ENCODE measurements around the gene ALK.

ALK gene

DNA sequence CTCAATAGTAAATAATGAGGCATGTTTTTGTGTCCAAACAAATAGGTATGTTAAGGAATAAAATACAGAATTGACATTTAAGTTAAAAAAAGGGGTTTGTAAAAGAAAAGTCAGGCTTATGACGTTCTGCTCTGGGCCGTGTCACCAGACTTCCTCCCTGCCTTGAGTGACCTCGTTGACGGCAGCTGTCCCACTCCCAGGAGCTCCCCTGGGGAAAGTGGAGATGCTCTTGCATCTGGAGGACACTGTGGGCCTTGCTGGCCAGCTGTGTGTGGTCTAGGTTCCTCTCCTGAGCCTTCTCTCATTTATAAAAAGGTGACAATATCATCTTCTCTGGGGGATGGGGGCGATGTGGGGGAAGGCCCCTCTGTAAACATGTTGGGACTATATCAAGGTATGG lies 609.9 kb downstream of the ALK start:
- no peak for DNase-seq (ENCODE audit: low read depth, low spot score)
- Histone ChIP-seq H3K36me3 (ENCODE audit: insufficient read depth, low read length) (0 out of 2 replicates have a peak, but pooled peaks cover 3% of the 10 kb centered on the region), H3K4me3 (no peak overlapping the region), H3K9ac (ENCODE audit: insufficient read length) (no peak overlapping the region), H3K9me3 (ENCODE audit: low read depth, low read length) (no peaks in the 10 kb centered on the region), H3K27ac (no peak overlapping the region)
- TF ChIP-seq POLR2AphosphoS5 (IDR thresholded peaks at IDR 0.05; ENCODE audit: borderline replicate concordance, low read depth, low read length) (no peak), FOXP2 (optimal IDR thresholded peaks at IDR 0.05; ENCODE audit: control extremely low read depth, extremely low read length, insufficient read depth) (no peak), EZH2 (IDR thresholded peaks at IDR 0.05) (no peak)

DNA sequence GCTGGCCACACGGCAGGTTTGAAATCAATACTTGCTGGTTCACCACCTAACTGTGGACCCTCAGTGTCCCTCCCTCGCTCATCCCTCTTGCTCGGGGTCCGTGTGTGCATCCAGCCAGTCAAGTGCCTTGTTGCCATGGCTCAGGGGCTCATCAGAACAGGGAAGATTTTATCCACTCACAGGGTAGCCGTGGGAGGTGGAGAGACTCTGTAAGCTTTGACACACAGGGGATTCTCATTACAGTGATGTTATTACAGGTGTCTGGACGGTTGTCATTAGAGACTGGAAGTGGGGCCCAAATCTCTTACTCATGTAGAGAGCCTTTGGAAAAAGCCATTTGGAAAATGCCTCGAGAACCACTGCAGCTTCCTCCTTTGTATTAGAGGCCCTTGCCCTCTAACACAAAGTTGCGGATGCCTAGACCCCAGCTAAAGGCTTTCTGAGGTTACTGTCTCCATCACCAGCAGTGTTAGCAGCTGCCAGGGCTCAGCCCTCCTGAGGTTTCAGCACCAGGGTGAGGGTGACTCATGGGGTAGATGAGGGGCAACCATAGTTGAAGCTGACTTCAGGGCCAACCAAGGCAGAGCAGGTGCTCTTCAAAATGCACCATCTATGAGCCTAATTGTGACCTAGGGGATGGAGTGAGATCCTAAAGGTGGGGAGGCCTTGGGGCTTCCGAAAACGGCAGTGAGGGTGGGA lies 610.6 kb downstream of the ALK start:
- Histone ChIP-seq H3K9me3 (ENCODE audit: low read depth, low read length) (no peaks in the 10 kb centered on the region), H3K36me3 (ENCODE audit: insufficient read depth, low read length) (0 out of 2 replicates have a peak, but pooled peaks cover 3% of the 10 kb centered on the region), H3K4me3 (no peak overlapping the region), H3K27ac (no peak overlapping the region), H3K9ac (ENCODE audit: insufficient read length) (no peak overlapping the region)
- no peak for DNase-seq (ENCODE audit: low read depth, low spot score)
- no peak for TF ChIP-seq POLR2AphosphoS5 (IDR thresholded peaks at IDR 0.05; ENCODE audit: borderline replicate concordance, low read depth, low read length)

DNA sequence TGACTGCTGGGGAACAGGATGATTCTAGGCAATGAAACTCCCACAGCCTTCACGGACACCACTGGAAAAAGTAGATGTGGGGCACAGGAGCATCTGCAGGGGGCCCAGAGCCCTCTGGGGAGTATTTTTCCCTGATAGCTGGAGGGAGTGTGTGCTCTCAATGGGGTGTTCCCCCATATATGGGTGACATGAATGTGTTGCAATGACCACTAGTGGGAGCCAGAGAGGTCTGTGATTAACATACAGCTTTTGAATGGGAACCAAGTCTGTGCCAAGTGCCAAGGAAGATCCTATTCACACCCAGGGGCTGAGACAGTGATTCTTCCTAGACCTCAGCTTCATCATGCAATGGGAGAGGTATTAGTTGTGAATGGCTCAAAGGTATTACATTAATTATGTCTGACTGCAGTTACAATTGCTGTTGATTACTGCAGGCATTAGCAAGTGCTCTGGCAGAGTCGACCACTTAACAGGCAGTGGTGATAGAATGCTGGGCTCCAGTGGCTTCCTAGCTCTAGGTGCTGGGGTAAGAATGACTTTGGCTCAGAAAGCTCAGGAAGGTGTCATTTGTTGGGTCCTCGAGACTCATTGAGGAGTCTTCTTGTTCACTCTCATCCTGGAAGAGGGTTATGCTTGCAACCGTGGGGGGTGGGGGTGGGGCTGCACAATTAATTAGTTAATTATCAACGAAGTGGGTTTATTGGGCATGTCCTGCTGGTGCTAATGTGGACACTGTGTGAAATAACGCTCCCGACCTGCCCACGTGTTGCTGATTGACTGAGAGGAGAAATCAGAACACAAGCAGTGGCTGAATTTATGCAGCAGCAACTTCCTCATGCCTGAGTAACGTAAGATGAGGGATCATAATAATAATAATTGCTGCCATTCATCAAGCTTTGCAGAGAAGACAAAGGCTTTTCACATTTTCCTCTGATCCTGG lies 612.0 kb downstream of the ALK start:
- Histone ChIP-seq H3K36me3 (ENCODE audit: insufficient read depth, low read length) (0 out of 2 replicates have a peak, but pooled peaks cover 3% of the 10 kb centered on the region), H3K9ac (ENCODE audit: insufficient read length) (peak overlapping the region; percentile 6), H3K27ac (peak overlapping the region; percentile 10), H3K4me3 (no peak overlapping the region), H3K9me3 (ENCODE audit: low read depth, low read length) (no peaks in the 10 kb centered on the region)
- no peak for TF ChIP-seq FOXP2 (optimal IDR thresholded peaks at IDR 0.05; ENCODE audit: control extremely low read depth, extremely low read length, insufficient read depth)
- no peak for TF ChIP-seq EZH2 (IDR thresholded peaks at IDR 0.05)
- peak; percentile 77 for DNase-seq (ENCODE audit: low read depth, low spot score)

DNA sequence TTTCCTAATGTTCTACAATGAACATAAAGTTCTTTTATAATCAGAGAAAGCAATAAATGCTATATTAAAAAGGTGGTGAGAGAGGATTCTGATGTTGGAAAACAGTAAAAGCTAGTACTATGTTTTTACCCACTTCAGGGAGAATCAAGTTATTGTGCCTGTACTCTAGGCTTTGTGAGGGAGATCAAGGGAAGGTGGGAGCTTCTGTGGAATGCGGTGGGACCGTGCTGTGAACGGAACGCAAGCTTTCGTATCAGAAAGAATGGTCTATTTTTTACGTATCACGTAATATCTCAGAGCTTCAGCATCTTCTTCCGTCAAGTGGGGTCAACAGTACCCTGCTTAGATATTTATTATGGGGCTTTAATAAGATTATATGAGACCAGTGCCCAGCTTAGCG lies 613.0 kb downstream of the ALK start:
- H3K4me3 ChIP-seq = no peak overlapping the region
- H3K27ac ChIP-seq = no peak overlapping the region
- H3K9me3 ChIP-seq (ENCODE audit: low read depth, low read length) = no peaks in the 10 kb centered on the region
- DNase-seq (ENCODE audit: low read depth, low spot score) = no peak
- TF ChIP-seq POLR2AphosphoS5 (IDR thresholded peaks at IDR 0.05; ENCODE audit: borderline replicate concordance, low read depth, low read length) (no peak), FOXP2 (optimal IDR thresholded peaks at IDR 0.05; ENCODE audit: control extremely low read depth, extremely low read length, insufficient read depth) (no peak), EZH2 (IDR thresholded peaks at IDR 0.05) (no peak)
- H3K9ac ChIP-seq (ENCODE audit: insufficient read length) = no peak overlapping the region
- 0 out of 2 replicates have a peak, but pooled peaks cover 3% of the 10 kb centered on the region for H3K36me3 ChIP-seq (ENCODE audit: insufficient read depth, low read length)

DNA sequence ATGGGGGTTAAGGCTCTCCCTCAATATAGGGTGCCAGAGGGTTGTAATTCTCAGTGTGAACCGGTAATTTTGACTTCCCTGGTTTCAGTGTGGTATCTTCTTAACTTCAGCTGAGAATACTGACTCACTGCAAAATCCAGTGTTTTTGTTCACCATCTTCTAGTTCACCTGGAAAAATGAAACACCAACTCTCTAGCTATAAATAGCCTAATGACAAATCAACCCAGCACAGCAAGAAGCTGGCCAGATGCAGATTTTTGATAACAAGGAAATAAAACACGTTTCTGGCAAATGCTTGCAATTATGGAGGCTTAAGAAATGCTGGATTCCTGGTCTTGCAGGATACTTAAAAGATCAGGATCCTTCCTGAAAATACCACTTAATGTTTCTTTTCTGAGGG lies 613.9 kb downstream of the ALK start:
- H3K27ac ChIP-seq = no peak overlapping the region
- DNase-seq (ENCODE audit: low read depth, low spot score) = no peak
- H3K36me3 ChIP-seq (ENCODE audit: insufficient read depth, low read length) = no peaks in the 10 kb centered on the region
- TF ChIP-seq EZH2 (IDR thresholded peaks at IDR 0.05) = no peak
- TF ChIP-seq FOXP2 (optimal IDR thresholded peaks at IDR 0.05; ENCODE audit: control extremely low read depth, extremely low read length, insufficient read depth) = no peak
- TF ChIP-seq POLR2AphosphoS5 (IDR thresholded peaks at IDR 0.05; ENCODE audit: borderline replicate concordance, low read depth, low read length) = no peak
- no peak overlapping the region for H3K9ac ChIP-seq (ENCODE audit: insufficient read length)
- H3K9me3 ChIP-seq (ENCODE audit: low read depth, low read length) = no peaks in the 10 kb centered on the region
- no peak overlapping the region for H3K4me3 ChIP-seq

DNA sequence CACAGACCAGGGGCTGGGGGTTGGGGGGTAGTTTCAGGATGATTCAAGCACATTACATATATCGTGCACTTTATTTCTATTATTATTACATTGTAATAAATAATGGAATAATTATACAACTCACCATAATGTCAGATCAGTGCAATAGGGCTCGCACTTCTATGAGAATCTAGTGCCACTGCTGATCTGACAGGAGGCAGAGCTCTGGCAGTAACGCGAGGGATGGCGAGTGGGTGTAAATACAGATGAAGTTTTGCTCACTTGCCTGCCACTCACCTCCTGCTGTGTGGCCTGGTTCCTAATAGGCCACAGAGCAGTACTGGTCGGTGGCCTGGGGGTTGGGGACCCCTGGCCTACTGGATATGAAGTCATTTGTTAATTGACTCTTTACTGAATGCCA lies 615.6 kb downstream of the ALK start:
- no peak overlapping the region for H3K27ac ChIP-seq
- no peak overlapping the region for H3K9ac ChIP-seq (ENCODE audit: insufficient read length)
- H3K36me3 ChIP-seq (ENCODE audit: insufficient read depth, low read length) = no peaks in the 10 kb centered on the region
- H3K4me3 ChIP-seq = no peak overlapping the region
- H3K9me3 ChIP-seq (ENCODE audit: low read depth, low read length) = no peaks in the 10 kb centered on the region
- DNase-seq (ENCODE audit: low read depth, low spot score) = no peak
- no peak for TF ChIP-seq FOXP2 (optimal IDR thresholded peaks at IDR 0.05; ENCODE audit: control extremely low read depth, extremely low read length, insufficient read depth)
- TF ChIP-seq EZH2 (IDR thresholded peaks at IDR 0.05) = no peak
- TF ChIP-seq POLR2AphosphoS5 (IDR thresholded peaks at IDR 0.05; ENCODE audit: borderline replicate concordance, low read depth, low read length) = no peak

DNA sequence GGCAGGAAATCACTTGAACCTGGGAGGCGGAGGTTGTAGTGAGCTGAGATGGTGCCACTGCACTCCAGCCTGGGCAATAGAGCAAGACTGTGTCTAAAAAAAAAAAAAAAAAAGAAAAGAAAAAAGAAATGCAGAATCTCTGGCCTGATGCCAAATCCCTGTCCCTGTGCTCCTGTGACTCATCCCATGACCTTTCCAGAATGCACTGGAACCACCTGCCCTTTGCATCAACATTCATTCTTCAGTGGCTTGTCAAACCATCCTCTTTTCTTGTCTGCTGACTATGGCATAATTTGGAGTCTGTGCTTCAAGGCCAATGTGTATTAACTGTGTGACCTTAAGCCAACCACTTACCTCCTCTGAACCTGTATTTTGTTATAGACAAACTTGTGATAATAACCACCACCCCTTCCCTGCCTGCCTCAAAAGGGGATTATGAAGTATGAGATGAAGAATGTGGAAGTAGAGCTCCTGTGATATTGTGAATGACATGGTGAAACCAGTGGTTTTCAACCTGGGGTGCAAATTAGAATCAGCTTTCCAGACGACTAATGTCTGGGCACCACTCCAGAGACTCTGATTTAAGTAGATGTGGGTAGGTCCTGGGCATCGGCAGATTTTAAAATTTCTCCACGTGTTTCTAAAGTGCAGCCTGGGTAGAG lies 616.9 kb downstream of the ALK start:
- Histone ChIP-seq H3K9ac (ENCODE audit: insufficient read length) (no peak overlapping the region), H3K27ac (no peak overlapping the region), H3K9me3 (ENCODE audit: low read depth, low read length) (no peaks in the 10 kb centered on the region), H3K4me3 (no peak overlapping the region), H3K36me3 (ENCODE audit: insufficient read depth, low read length) (no peaks in the 10 kb centered on the region)
- DNase-seq (ENCODE audit: low read depth, low spot score) = no peak
- no peak for TF ChIP-seq EZH2 (IDR thresholded peaks at IDR 0.05)

DNA sequence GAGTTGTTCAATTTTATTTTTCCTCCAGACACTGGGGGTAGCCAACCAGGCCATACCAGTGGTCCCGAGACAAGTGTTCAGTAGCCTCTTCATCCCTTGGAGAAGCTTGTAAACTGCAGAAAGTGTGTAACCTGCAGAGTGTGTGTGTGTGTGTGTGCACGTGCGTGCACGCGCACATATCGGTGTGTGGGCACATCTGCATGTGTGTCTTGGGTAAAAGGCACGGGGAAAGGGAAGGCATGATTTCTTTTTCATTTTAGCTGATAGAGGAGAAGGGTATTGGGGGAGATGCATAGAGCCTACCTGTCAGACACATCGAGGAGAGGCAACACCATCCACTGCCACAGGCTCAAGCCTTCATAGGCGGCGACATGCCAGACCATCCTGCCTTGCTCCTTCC lies 624.8 kb downstream of the ALK start:
- Histone ChIP-seq H3K9me3 (ENCODE audit: low read depth, low read length) (no peaks in the 10 kb centered on the region), H3K36me3 (ENCODE audit: insufficient read depth, low read length) (no peaks in the 10 kb centered on the region), H3K27ac (no peak overlapping the region), H3K4me3 (no peak overlapping the region), H3K9ac (ENCODE audit: insufficient read length) (no peak overlapping the region)
- DNase-seq (ENCODE audit: low read depth, low spot score) = no peak
- TF ChIP-seq FOXP2 (optimal IDR thresholded peaks at IDR 0.05; ENCODE audit: control extremely low read depth, extremely low read length, insufficient read depth) = no peak
- TF ChIP-seq EZH2 (IDR thresholded peaks at IDR 0.05) = no peak
- no peak for TF ChIP-seq POLR2AphosphoS5 (IDR thresholded peaks at IDR 0.05; ENCODE audit: borderline replicate concordance, low read depth, low read length)
